K562 (cell line): Measurements from ENCODE around the gene NPFF. TPM values are rescaled to one million over a fixed set of nuclear protein-coding genes. Genes with fewer than 3 reads are reported as not detected.
A peak's percentile ranks its signal among the peaks of the same experiment; 100 is the strongest.

Experiments
- ARID1B ChIP-seq: fragments of 450-650 bp; IDR thresholded peaks from 2 replicates; pipeline ENCODE4 v1.6.1; 2016; ENCODE audit warnings: antibody characterized with exemption, mild to moderate bottlenecking, inconsistent platforms
- BRF1 ChIP-seq: IDR thresholded peaks from 3 replicates; pipeline ENCODE4 v1.6.1; 2011; ENCODE audit warnings: borderline replicate concordance, mild to moderate bottlenecking; ENCODE audit not compliant: insufficient read length; ENCODE audit errors: extremely low read depth
- CEBPB ChIP-seq: fragments of 450-650 bp; IDR thresholded peaks from 2 replicates; pipeline ENCODE4 v1.6.1; 2016; ENCODE audit warnings: missing genetic modification characterization, missing compliant biosample characterization
- CREB5 ChIP-seq: fragments of 250-450 bp; sonication (Bioruptor Pico); IDR thresholded peaks from 2 replicates; pipeline ENCODE4 v1.5.0; 2020; ENCODE audit warnings: mild to moderate bottlenecking
- E2F4 ChIP-seq: sonication (generic); formaldehyde crosslinking; IDR thresholded peaks from 2 replicates; pipeline ENCODE4 v1.8.0; 2022; ENCODE audit warnings: mild to moderate bottlenecking, low read depth, missing genetic modification reagents
- HDGF ChIP-seq: fragments of 450-650 bp; IDR thresholded peaks from 2 replicates; pipeline ENCODE4 v1.6.1; 2016
- HES1 ChIP-seq: fragments of 450-650 bp; IDR thresholded peaks from 2 replicates; pipeline ENCODE4 v1.6.1; 2016; ENCODE audit warnings: low read depth, mild to moderate bottlenecking, moderate library complexity
- L3MBTL2 ChIP-seq: fragments of 450-650 bp; IDR thresholded peaks from 2 replicates; pipeline ENCODE4 v1.6.1; 2016; ENCODE audit warnings: mild to moderate bottlenecking, moderate library complexity
- MTA3 ChIP-seq: fragments of 450-650 bp; formaldehyde crosslinking; IDR thresholded peaks from 2 replicates; pipeline ENCODE4 v1.6.1; 2017; ENCODE audit warnings: mild to moderate bottlenecking, borderline replicate concordance
- PRPF4 ChIP-seq: fragments of 200-400 bp; formaldehyde crosslinking; IDR thresholded peaks from one replicate; pipeline ENCODE4 v1.6.1; 2017; ENCODE audit warnings: low read length, low read depth, mild to moderate bottlenecking; ENCODE audit not compliant: insufficient read depth, poor library complexity, severe bottlenecking
- RAD51 ChIP-seq: fragments of 450-650 bp; IDR thresholded peaks from 2 replicates; pipeline ENCODE4 v1.7.1; 2016; ENCODE audit warnings: low read depth, mild to moderate bottlenecking, borderline replicate concordance
- RCOR1 ChIP-seq, 2 experiments: IDR thresholded peaks; 2 replicates each; pipeline ENCODE4 v1.6.1; 2012; ENCODE audit warnings: low read depth in 2 of 2, low read length in 2 of 2, borderline replicate concordance in 1 of 2, improper control_type of control experiment in 1 of 2
- RNF2 ChIP-seq: sonication (generic); IDR thresholded peaks from 2 replicates; pipeline ENCODE4 v1.6.1; 2016
- SMAD4 ChIP-seq: fragments of 250-450 bp; sonication (Bioruptor Pico); conservative IDR thresholded peaks from 2 replicates; pipeline ENCODE4 v1.8.0; 2021; ENCODE audit warnings: inconsistent platforms, mild to moderate bottlenecking, moderate library complexity
- TFE3 ChIP-seq: fragments of 450-650 bp; formaldehyde crosslinking; IDR thresholded peaks from 2 replicates; pipeline ENCODE4 v1.4.0; 2020; ENCODE audit warnings: mild to moderate bottlenecking, mixed read lengths
- XRCC4 ChIP-seq: IDR thresholded peaks from one replicate; pipeline ENCODE4 v1.6.1; 2011; ENCODE audit not compliant: insufficient read depth, insufficient read length; ENCODE audit errors: extremely low read depth
- ZNF134 ChIP-seq: fragments of 250-450 bp; sonication (Bioruptor Pico); conservative IDR thresholded peaks from 2 replicates; pipeline ENCODE4 v1.4.0; 2020
- ZNF253 ChIP-seq: fragments of 250-450 bp; sonication (Bioruptor Pico); conservative IDR thresholded peaks from 2 replicates; pipeline ENCODE4 v1.6.1; 2021; ENCODE audit warnings: mild to moderate bottlenecking
- ZNF384 ChIP-seq: IDR thresholded peaks from 2 replicates; pipeline ENCODE4 v1.6.1; 2012; ENCODE audit warnings: low read depth, low read length, improper control_type of control experiment
- ZNF707 ChIP-seq: fragments of 250-450 bp; sonication (Bioruptor Pico); conservative IDR thresholded peaks from 2 replicates; pipeline ENCODE4 v1.8.0; 2022; ENCODE audit warnings: inconsistent platforms, mild to moderate bottlenecking, moderate library complexity
- ZNF785 ChIP-seq: fragments of 250-450 bp; sonication (Bioruptor Pico); IDR thresholded peaks from 2 replicates; pipeline ENCODE4 v1.4.0; 2020; ENCODE audit warnings: mild to moderate bottlenecking
- polyA plus RNA-seq, 8 experiments: library from polyadenylated mRNA; depleted of rRNA in 4 of 8; stranded (reverse) in 5 of 8; unstranded in 3 of 8; fragments of >200 nt; fragmentation: Nextera tagmentation in 2 of 8; fragmentation: Illumina TruSeq in 1 of 8; extraction: Ambion mirVana in 2 of 8; extraction: Trizol in 1 of 8; gene quantifications; 2 replicates each; pipeline versions ENCODE4 v1.2.1 to v1.2.3, GENCODE V29; 2011 to 2014; ENCODE audit warnings: inconsistent platforms in 1 of 8, missing spikeins in 1 of 8
- total RNA-seq, 7 experiments: library from RNA; depleted of rRNA in 6 of 7; stranded (reverse); fragments of >200 nt in 6 of 7; fragmentation: Illumina TruSeq in 2 of 7; extraction: Trizol in 2 of 7; gene quantifications; 2 replicates each; pipeline versions ENCODE4 v1.2.1 to v1.2.3, GENCODE V29; 2011 to 2021; ENCODE audit warnings: low replicate concordance in 1 of 7

The NPFF gene
- total and polyA plus RNA-seq, 9 of the 15 experiments (the other 6 are each of a cell fraction or from before 2014, with no cell fraction given): 0.15 to 1.2 (median 0.55) TPM; not detected in 6

GRCh38 chr12:53500142-53500775 is 7.0 kb downstream of the NPFF start (continued):
- TF ChIP-seq HES1: no peak
- TF ChIP-seq CREB5 (CRISPR knock-in tag): no peak
- no peak for TF ChIP-seq L3MBTL2
- peak; percentile 56; the same call in 1 of the 2 replicates for TF ChIP-seq SMAD4 (CRISPR knock-in tag)
- TF ChIP-seq ZNF384: peak; percentile 58
- no peak for TF ChIP-seq TFE3 (CRISPR knock-in tag)
- TF ChIP-seq MTA3: no peak
- no peak for TF ChIP-seq BRF1
- TF ChIP-seq RAD51: no peak
- no peak for TF ChIP-seq PRPF4
- peak in 1 of 2 experiments; percentile 24; a peak in 1 of 4 replicates for TF ChIP-seq RCOR1 (IDR thresholded peaks at IDR 0.05; ENCODE audit: borderline replicate concordance in 1 of 2, low read depth in 2 of 2, low read length in 2 of 2)
- TF ChIP-seq ARID1B: 0 out of 2 replicates have a peak, but pooled peaks have one; percentile 41
- 0 out of 2 replicates have a peak, but pooled peaks have one; percentile 29 for TF ChIP-seq RNF2
- peak; percentile 71 for TF ChIP-seq ZNF134 (CRISPR knock-in tag)
- peak; percentile 99 for TF ChIP-seq CEBPB (tag)
- no peak for TF ChIP-seq HDGF
- TF ChIP-seq E2F4 (CRISPR knock-in tag): peak; percentile 37; the same call in 1 of the 2 replicates
- TF ChIP-seq ZNF253: no peak
- no peak for TF ChIP-seq ZNF785
- no peak for TF ChIP-seq ZNF707 (CRISPR knock-in tag)
- no peak for TF ChIP-seq XRCC4
